GM21423 (cell line): ENCODE measurements around the gene RAB8A.
A peak's percentile ranks its signal among the peaks of the same experiment; 100 is the strongest.

Experiments used
- ATAC-seq: cut with Tn5 transposase; IDR thresholded peaks from one replicate; pipeline ENCODE4 v1.9.1; 2021; ENCODE audit warnings: mild to moderate bottlenecking, moderate library complexity; ENCODE audit not compliant: unreplicated experiment

The RAB8A gene

DNA sequence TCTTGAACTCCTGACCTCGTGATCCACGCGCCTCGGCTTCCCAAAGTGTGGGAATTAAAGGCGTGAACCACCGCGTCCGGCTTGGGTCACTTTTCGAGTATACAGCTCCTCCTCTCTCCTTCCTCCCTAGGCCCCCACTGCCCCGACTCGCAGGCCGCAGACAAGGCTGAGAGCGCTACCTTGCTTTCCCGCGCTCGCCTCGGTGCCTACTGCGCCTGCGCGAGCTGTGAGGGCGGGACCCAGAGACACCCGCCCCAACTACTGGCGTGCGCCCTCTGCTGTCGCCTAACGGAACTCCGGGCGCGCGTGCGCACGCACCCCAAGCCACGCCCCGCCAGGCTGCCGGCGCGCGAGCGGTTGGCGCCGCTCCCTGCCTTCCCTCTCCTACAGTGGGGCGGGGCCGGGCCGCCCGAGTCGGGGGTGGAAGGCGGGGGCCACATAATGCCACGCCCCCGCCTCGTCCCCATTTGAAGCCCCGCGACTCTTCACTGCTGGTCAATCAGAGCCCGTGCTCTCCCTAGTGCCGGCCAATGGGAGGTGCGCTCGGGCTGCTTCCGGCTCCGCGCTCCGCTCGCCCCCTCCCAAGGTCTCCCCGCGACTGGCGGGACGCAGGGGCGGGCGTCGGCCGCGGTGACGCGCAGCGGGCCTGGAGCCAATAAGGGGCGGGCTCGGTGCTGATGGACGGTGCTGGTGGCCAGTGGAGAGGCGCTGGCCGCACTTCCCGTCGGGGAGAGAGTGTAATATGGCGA is at the start of gene RAB8A:
RAB8A (plus strand) TSS at position 730 of the 749 bp plus-strand sequence; CDS start at position 743, 13 bp downstream.
- ATAC-seq = peak; percentile 87

DNA sequence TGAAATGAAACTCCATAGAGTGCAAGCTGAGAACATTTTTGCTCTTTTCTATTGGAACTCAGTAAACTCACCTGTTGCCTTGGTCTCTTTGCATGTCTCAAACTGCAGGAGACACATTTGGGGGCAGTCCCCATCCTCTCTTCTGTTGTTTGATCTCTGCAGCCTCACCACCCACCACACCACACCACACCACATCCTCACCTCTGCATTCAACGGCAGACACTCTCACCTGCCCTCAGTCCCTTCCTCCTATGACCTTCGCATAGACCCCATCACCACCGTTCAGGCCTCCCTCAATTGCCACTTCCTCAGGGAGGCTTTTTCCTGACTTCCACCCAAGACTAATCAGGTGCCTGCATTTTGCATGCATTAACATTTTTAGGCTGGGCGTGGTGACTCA is 49.7 kb upstream of the RAB8A start:
- no peak for ATAC-seq

DNA sequence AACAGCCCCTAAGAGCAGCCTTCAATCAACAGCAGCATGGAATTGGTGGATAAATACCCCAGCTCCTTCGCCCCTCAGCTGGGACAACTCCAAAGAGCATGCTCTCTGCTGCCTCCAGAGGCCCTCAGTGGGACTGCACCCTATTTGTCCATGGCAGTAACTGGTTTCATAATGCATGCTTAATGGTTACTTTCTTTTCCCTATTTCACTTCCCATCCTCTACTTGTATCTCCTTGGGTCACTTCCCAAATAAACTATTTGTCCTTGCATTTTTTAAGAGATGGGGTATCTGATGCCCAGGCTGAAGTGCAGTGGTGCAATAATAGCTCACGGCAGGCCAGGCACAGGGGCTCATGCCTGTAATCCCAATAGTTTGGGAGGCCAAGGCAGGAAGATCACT is 48.9 kb upstream of the RAB8A start:
- ATAC-seq = no peak

DNA sequence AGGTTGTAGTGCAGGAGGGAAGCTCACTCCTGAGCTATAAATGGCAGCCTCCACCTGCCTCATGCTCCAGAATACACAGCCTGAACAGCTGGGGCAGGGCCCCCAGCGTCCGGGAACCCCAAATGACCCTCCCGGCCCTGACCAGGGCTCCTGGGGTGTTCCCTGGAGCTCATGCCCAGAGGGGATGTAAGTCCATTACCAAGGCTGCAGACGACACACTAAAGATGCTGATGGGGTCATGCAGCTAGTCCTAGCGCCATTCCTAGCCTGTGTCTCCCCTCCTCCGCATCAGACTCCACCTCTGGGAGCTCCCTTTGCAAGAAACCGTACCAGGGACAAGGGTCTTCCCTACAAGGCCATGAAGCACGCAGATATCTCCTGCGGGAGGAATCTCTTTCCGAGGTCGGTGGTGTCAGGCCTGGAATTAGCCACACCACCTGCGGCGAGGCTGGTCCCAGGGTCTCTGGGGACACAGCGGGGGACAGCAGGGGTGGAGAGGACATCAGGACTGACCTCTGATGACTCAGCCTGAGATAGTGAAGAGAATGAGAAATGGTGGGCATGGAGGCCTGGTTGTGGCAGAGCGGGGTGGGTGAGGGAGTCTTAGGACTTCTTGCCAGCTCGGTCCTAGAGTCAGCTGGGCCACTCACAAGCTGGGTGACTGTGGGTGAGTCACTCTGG is 47.3 kb upstream of the RAB8A start:
- ATAC-seq = no peak

DNA sequence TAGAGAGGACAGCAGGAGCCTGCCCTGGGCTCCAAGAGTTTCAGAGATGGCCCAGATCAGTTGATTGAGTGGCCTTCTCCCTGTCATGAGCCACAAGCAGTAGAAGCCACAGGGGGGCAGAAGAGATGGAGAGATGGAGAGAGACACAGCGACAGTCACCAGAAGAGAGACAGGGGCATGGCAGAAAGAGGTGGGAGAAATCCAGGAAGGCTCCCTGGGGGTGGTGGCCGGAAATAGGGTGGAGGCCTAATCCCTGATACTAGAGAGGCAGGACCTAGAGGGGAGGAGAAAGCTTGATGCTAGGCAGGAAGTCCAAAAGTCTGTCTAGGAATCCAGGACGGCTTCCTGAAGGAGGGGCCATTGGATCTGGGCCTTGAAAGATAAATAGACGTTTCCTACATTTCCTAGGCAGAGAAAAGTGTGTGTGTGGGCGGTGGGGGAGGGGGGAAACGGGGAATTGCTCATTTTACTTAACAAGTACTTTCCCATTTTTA is 45.0 kb upstream of the RAB8A start:
- ATAC-seq = no peak

DNA sequence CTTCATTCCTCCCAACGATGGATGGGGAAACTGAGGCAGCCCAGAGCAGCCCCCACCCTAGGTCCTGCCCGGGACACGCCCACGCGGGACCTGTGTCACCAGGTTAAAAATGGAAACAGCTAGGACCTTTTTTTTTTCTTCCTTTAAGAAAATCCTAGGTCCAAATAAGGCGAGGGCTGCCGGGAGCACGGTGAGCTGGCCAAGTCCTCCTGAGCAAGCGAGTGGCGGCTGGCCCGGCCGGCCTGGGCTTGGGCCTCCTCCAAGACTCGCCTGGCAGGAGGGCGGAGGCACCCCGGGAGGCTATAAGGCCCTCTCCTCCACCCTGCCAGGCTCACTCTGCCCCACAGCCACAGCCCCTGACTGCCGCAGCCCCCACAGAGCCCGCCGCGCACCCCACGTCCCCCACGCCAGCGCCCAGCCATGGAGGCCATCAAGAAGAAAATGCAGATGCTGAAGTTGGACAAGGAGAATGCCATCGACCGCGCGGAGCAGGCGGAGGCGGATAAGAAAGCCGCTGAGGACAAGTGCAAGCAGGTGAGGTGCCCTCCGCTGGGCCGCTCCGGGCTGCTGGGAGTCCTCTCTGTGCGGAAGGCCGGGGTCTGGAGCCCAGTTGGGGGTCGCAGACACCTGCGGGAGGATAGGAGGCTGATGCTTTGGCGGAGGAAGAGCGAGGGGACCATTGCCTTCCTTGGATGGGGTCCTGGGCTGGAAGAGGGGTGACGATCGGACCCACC is 44.3 kb upstream of the RAB8A start:
- no peak for ATAC-seq

DNA sequence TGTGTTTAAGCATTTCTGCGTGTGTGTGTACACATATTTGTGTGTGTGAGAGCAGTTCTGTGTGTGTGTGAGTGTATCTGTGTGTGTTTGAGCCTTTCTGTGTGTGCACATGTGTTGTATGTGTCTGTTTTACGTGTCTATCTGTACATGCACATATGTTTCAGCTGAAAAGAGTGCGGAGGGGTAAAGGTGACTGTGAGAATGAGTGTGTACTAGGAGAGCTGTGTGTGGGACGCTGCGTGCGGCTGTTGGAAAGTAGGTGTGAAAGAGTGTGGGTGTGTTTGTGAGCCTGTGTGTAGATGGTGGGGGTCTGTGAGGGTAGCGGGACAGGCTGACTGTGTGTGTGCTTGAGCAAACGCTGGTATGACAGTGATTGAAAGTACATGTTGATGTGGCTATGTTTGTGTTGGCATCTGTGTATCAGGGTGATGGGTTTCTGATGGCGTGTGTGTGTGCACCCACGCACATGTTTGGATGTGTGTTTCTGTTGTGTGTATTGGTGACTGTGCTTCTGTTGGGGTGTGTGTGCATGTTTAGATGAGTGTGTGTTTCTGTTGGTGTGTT is 42.9 kb upstream of the RAB8A start:
- no peak for ATAC-seq

DNA sequence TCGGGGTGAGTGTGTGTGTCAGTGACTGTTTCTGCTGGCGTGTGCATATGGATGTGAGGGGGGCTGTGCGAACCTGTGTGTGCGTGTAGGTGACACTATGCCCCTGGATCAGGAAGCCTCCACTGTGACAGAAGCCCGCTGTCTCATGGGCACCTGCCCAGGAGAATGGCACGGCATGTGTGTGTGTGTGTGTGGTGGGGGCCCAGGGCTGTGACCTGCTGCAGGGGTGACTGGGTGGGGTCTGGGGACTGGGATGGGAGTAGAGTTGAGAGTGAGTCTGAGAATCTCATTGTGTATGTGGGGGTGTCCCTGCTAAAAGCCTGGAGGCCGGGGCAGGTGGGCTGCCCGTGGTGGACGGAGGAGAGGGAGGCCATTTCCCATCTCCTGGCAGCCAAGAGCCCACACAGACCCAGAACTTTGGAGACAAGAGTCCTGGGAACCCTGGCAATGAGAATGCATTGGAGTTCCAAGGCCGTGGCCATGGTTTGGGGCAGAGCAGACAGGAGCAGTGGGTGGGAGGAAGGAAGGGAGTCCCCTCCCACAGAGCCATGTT is 41.8 kb upstream of the RAB8A start:
- ATAC-seq = no peak

DNA sequence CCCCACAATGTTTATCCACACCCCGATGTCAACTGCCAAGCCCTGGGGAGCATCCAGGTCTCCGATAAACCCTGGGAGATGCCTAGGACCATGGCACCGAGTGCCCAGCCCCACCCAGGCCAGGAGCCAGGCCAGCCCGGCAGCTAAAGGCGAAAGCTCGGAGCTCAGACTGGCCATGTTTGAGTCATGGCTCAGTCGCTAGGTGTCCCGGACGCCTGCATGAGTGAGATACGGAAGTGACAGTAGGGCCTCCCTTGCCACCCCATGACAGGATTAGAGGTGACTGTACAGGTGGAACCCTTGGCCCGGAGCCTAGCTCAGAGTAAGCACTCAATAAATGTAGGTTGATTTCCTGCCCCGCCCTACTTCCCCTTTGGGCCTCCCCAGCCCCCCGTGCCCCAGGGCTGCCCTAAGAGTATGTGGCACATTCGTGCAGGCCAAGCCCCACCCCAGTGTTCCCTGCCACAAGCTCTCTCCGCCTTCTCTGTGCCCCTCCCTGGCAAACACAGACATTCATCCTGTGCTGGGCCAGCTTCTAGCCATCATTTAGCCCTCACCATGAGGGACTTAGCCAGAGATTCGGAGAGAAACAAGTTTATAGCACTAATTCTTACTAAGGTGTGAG is 41.2 kb upstream of the RAB8A start:
- peak; percentile 70 for ATAC-seq

DNA sequence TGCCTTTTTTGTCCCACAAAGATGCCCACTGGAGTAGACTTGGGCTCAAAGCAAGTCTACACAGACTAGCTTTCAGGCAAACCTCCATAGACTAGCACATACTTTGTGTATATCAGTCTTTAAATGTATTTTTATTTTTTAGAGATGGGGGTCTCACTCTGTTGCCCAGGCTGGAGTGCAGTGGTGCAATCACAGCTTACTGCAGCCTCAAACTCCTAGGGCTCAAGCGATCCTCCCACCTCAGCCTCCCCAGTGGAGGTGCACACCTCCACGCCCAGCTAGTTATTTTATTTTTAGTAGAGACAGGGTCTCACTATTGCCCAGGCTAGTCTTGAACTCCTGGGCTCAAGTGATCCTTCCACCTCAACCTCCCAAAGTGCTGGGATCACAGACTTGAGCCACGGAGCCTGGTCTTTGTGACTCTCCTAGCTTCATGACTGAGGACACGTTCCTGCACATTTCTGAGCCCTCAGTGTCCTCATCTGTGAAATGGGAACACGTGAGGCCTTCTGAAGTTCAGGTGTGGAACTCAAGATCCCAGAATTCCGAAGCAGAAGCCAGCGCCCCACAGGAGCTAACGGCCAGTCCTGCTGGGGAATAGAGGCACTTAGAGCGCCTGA is 40.5 kb upstream of the RAB8A start:
- ATAC-seq = no peak

DNA sequence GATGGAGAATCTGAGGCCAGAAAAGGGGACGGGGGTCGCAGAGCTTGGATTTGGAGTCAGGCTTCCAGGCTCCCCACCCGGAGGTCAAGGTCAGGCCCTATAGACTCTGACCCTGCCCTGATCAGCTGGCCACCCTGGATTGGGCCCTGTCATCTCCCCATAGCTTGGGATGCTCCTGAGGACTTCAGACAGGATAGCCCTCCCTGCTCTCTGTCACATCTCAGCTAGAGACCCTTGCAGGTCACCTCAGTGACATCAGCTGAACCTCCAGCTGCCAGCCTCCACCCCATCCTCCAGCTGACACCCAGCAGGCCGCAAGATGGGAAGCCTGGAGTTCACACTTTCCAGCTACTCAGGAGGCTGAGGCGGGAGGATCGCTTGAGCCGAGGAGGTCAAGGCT is 38.2 kb upstream of the RAB8A start:
- no peak for ATAC-seq

DNA sequence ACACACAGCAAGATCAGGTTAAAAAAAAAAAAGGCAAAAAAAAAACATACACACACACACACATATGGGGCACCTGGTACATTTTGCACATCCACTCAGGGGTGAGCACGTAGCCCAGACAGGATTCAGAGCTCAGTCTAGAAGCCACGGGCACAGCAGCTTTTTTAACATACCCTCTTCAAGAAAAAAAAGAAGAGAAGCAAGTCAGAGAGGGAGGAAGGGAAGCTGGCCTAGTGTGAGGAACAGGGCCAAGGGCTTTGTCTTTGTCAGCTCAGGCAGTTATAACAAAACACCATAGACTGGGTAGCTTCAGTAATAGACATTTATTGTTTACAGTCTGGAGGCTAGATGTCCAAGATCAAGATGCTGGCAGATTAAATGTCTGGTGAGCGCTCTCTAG is 37.7 kb upstream of the RAB8A start:
- ATAC-seq = no peak

DNA sequence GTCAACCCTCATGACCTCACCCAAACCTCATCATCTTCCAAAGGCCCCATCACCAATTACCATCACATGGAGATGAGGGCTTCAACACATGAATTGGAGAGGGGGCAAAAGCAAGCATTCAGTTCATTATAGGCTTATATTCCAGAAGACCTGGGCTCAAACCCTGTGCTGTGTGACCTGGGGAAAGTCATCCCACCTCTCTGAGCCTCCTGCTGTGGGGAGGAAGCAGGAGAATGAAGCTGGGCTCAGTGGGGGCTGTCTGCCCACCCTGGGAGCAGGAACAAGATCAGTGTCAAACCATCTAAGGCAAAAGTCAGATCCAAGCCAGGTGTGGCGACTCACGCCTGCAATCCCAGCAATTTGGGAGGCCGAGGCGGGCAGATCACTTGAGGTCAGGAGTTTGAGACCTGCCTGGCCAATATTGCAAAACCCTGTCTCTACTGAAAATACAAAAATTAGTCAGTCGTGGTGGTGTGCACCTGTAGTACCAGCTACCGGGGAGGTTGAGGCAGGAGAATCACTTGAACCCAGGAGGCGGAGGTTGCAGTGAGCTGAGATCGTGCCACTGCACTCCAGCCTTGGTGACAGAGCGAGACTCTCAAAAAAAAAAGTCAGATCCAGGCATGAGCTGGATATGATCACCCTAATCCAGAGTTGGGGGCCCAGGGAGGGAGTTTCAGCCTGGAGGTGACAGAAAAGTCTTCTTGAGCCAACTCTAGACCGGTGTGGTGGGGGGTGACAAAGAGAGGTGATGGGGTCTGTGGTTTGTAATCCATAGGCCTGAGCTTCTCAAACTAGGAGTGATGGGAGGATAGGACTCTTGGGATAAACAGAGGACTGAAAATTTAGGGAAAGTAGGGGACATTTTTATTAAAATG is 37.0 kb upstream of the RAB8A start:
- ATAC-seq = no peak

DNA sequence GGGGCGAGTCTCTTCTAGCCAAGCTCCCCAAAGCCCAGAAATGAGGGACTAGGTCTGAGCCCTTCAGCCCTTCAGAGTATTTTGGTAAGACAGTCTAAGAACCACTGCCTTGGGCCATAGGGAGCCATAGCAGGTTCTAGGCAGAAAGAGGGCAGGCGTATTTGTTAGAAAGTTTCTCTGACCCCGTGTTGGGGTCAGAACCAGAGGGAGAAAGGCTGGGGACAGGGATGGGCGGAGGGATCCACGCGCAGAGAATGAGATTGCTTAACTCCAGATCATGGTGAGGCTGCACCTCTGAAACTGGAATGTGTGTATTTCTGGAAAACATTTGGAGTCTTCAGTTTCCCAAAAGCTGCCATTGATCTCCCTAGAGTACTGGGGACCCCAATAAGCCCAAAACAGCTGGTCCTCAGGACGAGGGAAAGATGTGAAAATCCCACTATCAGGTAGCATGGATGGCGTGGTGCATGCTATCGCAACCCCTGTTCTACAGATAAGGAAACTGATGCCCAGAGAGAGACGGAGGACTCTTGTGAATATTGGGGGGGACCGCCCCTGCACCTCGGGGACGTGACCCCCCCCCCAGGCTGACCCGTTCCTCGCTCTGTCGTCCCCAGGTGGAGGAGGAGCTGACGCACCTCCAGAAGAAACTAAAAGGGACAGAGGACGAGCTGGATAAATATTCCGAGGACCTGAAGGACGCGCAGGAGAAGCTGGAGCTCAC is 36.1 kb upstream of the RAB8A start:
- ATAC-seq = no peak

DNA sequence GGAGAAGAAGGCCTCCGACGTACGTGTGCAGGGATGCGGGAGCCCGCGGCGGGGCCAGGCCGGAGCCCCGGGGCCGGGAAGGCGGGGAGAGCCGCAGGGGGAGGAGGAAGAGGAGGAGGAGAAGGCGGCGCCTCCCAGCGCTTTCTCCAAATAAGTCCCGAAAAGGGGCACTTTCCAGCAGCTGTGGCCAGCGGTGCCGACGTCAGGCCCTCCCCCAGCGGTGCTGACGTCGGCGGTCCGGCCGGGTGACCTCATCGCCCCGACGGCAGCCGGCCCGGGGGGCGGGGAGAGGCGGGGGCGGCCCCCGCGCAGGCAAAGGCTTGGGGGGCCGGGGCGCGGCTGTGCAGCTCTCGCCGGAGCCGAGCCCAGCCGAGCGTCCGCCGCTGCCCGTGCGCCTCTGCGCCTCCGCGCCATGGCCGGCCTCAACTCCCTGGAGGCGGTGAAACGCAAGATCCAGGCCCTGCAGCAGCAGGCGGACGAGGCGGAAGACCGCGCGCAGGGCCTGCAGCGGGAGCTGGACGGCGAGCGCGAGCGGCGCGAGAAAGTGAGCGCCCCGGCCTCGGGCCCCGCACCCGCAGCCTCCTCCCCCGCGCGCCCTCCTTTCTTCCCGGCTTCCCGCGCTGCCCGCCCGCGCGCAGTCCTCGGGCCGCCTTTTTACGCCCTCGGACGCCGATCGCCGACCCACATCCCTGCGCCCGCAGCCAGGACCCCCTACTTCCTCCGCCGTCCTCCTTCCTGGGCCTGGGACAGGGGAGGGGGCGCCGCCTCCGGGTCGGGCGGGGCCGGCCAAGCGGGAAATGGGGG is 35.3 kb upstream of the RAB8A start, which contains the start of gene TPM4:
TPM4 (plus strand) TSS at position 342 of the 804 bp plus-strand sequence; CDS start at position 413, 71 bp downstream.
- peak; percentile 49 for ATAC-seq

DNA sequence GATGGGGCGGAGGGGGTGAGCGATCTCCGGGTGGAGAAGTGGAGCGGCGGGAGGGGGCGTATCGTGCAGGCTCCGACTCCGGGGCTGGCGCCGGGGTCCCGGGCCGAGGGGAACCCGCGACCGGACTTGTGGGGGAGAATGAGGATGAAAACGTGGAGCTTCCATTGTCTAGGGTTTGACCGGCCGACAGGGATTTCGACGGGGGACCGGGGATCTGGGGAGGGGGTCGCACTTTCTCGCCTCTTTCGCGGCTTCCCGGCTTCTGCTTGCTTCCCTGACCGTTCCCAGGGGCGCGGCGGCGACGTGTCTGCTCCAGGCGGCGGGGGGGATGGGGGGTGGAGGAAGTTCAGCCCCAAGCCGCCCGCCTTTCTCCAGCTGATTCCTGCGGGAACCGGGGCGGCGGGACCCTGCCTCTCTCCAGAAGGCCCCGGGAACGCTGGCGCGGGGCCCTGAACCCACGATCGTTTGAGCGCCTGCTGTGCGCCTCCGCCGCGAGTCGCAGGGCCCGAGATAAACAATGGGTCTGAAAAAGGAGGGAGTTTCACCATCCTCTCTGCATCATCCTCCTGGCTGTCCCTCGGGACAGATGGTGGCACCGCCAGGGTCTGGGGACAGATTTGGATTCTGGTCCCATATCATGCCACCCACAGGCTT is 34.6 kb upstream of the RAB8A start:
- ATAC-seq = no peak
